GM18505 (cell line): ENCODE data around the gene ADCY2.

Experiments
- ATAC-seq: cut with Tn5 transposase; IDR thresholded peaks from one replicate; pipeline ENCODE4 v1.9.1; 2021; ENCODE audit not compliant: unreplicated experiment
- POLR2A ChIP-seq: IDR thresholded peaks from 4 replicates; pipeline ENCODE4 v1.6.1; 2011; ENCODE audit warnings: borderline replicate concordance; ENCODE audit not compliant: insufficient read depth, insufficient read length; ENCODE audit errors: extremely low read depth

The ADCY2 gene

DNA sequence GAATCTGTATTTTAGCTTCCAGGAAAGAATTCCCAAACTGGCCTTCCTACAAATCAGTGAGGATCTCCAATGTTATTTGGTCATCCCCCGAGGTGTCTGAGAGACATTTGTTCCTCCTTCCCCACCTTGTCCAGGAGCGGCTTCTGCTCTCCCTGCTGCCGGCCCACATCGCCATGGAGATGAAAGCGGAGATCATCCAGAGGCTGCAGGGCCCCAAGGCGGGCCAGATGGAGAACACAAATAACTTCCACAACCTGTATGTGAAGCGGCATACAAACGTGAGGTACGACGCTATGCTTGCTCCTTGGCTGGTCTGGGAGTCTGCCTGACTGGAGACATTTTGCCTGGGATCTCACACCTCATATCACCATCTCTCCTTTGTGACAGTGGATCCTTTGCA, 294.6 kb downstream of the ADCY2 start:
- TF ChIP-seq POLR2A, result no peak
- no peak for ATAC-seq

- ATAC-seq, result no peak
- no peak for TF ChIP-seq POLR2A
These were observed 309.3 kb downstream of the ADCY2 start for GRCh38 chr5:7705261-7705660.

GRCh38 chr5:7705736-7706135, 309.8 kb downstream of the ADCY2 start:
- TF ChIP-seq POLR2A, result no peak
- no peak for ATAC-seq

GRCh38 chr5:7706256-7706655, 310.3 kb downstream of the ADCY2 start:
- ATAC-seq, result no peak
- no peak for TF ChIP-seq POLR2A

GRCh38 chr5:7714119-7714518, 318.2 kb downstream of the ADCY2 start:
- no peak for TF ChIP-seq POLR2A
- no peak for ATAC-seq

GRCh38 chr5:7714697-7715096, 318.8 kb downstream of the ADCY2 start:
- no peak for TF ChIP-seq POLR2A

GRCh38 chr5:7717691-7718090, 321.8 kb downstream of the ADCY2 start:
- no peak for TF ChIP-seq POLR2A
- no peak for ATAC-seq

More at GRCh38 chr5:7714697-7715096, 318.8 kb downstream of the ADCY2 start:
- no peak for ATAC-seq

- no peak for ATAC-seq
- no peak for TF ChIP-seq POLR2A
These were observed 332.1 kb downstream of the ADCY2 start for GRCh38 chr5:7728076-7728475.

DNA sequence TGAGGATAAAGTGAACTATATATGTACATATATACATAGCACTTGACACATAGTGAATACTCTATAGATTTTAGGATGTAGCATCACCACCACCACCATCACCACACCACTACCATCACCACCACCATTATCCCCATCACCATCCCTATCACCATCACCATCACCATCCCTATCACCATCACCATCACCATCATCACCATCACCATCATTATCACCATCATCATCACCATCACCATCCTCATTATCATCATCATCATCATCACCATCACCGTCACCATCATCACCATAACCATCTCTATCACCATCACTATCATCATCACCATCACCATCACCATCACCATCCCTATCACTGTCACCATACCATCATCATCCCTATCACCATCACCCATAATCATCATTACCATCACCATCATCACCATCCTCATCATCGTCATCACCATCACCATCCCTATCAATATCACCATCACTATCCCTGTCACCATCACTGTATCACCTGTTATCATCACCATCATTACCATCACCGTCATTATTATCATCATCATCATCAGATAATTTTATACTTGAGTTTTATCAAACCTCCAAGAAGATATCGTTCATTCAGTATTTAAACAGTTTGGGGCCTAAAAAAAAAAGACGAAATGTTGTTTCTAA, 345.6 kb downstream of the ADCY2 start:
- TF ChIP-seq POLR2A, result no peak
- ATAC-seq, result no peak

DNA sequence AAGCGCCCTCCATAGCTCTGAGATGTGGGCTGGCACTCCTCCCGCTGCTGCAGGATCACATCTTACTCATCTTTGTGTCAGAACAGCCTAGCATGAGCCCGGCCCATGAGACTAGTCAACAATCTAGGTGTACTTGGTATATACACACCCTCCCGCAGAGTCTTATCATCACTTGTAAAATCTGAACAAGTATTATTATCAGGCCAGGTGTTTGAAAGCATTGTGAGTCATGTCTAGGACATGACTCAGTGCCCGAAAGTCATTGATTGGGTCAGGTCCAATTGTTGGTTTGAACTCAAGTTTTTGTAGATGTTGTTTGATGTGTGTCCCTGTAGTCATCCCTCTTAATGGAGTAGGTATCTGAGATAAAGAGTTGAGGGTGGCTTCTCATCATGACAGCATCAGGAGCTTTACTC, 346.3 kb downstream of the ADCY2 start:
- no peak for TF ChIP-seq POLR2A

DNA sequence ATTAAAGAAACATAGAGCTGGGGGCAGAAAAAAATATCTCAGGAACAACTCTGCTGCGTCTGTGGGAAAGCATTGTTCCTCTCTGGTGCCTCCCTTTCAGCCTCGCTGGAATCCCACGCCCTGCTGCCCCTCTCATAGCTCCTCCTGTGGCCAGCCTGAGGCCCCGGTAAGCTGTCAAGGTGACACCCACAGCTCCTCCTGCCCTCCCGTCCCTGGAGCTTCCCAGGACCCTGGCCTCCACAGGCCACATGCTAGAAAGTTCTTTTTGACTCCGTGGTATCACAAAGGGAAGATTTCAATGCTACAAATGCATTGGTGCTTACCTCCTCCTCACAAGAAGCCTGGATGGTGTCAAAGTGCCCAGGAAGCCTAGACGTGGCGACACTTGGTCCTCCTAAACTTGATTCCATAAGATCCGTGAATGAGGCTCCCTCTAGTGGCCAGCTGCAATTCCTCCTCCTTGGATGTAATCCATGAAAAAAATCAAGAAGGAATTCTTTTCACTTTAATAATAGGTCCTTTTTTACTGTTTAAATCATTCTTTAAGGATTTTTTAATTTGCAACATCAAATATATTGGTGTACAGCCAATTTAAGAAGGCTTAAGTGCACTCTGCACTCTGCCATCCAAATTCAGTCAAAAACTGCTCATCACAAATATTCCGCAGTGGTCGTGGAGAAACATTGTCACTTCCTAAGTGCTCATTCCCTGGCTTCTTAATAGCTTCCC, 350.1 kb downstream of the ADCY2 start:
- no peak for TF ChIP-seq POLR2A
- ATAC-seq, result no peak

More for the DNA sequence above, 346.3 kb downstream of the ADCY2 start:
- no peak for ATAC-seq

- TF ChIP-seq POLR2A, result no peak
- no peak for ATAC-seq
These were observed 351.8 kb downstream of the ADCY2 start for GRCh38 chr5:7747728-7748127.

DNA sequence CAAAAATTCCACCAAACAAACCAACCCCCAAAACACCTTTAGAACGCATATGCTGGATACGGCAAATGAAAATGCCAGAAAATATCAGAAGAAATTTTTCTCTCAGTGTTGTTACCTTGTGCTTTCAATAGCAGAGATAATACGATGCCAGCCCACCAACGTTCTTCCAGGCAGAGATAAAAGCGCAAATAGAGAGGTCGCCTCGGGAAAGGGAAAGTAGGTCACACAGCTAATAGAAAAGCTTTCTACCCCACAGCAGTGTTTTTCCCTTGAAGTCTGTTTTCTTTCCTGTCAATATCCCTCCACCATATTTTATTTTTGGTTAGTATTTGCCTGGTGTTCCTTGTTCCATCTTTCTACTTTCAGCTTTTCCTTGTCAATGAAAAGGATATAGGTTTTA, 353.7 kb downstream of the ADCY2 start:
- no peak for TF ChIP-seq POLR2A

DNA sequence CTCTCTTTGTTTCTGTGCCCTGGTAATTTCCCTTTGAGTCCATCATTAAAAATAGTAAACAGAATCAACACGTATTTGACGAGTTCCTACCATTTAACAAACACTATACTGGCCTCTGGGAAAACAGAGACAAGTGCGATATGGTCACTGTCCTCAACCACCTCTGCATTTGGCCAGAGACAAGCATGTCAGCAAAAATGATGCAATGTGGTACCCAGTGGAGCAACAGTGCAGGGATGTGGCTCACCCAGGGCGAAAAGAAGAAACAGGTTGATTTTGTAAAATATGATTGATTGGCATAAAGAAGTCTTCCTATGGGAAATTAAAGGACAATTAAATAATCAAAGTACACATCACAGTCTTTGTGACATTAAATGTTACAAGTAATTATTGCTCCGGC, 355.9 kb downstream of the ADCY2 start:
- TF ChIP-seq POLR2A, result no peak
- no peak for ATAC-seq

More for the DNA sequence above, 353.7 kb downstream of the ADCY2 start:
- no peak for ATAC-seq
